ENCODE data around the gene NCOR2.

The NCOR2 gene

DNA sequence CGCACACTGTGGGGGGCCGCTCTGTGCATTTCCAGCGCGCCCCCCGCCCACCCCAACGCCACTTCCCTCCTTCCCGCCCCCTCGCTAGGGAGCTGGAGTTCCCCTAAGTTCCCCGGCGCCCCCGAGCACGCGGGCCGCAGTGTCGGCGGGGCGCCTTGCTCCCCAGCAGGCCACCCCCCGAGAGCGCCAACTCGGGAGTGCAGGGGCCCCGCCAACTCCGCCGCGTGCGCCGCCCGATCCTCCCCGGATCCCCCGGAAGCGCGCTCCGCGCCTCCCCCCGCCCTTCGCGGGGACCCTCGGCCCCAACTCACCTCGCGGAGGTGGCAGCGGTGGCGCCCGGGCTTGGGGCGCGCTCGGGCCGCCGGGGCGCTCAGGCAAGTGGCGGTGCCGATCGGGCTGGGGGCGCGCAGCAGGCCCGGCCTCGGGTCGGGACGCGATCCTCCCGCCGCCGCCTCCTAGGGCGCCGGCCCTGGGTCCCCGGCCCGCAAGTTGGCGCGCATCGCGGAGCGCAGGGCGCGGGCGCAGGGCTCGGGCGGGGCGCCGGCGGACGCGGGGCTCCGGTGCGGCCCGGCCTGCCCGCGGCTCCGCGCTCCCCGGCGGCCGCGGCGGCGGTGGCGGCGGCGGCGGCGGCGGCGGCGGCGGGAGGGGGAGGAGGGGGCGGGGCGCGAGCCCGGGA, at the start of gene NCOR2:
Gene NCOR2, minus strand, starts transcription at position 616 of the 676 bp plus-strand sequence. CDS start 72,361 bp downstream, outside the sequence.
- no peak for DNase-seq

DNA sequence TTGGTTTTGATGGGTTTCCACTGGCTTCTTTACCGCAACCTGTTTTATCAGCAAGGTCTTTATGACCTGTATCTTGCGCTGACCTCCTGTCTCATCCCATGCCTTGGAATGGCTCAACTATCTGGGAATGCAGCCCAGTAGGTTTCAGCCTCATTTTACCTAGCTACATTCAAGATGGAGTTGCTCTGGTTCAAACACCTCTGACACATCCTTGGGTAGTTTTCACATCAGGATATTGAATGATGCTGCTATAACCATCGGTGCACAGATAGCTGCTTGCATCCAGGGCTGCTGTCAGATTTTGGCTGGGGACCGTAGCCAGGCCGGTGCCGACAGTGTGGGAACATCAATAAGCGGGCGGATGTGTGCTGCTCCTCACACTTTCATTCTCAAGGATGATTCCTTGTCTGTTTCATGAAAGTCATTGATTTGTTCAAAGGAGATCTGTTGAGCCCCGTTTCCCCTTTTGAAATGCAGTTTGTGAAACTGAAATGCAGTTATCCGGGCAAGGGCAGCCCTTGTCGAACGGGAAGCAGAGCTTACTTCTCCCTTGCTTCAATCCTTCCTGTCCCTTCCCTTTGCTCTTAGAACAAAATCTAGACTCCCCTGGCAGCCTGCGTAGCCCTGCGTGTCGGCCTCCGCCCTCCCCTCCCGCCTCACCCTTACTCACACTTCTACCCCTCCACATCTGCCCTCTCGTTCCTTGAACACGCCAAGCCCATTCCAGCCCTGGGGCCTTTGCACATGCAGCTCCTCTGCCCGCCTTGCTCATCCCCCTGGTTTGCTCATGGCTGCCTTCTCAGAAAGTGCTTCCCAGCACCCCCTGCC, 49.2 kb upstream of the NCOR2 start:
- DNase-seq, result no peak

DNA sequence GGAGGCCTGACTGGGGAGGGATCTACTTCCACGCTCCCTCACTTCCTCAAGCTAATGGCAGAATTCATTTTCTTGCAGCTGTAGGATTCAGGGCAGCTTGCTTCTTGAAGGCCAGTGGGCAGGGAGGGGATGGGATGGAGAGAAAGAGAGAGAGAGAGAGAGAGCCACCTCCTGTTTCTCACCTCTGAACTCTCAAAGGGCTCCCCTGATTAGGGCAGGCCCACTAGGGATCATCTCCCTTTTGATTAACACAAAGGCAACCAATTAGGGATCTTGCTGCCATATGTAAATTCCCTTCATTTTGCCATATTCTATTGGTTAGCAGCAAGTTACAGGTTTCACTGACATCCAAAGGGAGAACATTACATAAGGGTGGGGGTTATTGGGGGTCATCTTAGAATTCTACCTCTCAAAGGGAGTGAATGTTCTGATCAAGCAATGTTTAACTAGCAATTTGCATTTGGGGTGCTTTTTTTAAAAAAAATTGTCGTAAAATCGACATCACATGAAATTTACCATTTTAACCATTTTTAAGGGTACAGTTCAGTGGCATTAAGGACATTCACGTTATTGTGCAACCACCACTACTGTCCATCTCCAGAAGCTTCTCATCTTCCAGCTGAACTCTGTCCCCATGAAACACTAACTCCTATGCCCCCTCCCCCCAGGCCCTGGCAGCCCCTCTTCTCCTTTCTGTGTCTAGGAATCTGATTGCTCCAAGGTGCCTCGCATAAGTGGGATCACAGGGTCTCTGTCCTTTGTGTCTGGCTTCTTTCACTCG, 47.3 kb upstream of the NCOR2 start:
- no peak for DNase-seq

DNA sequence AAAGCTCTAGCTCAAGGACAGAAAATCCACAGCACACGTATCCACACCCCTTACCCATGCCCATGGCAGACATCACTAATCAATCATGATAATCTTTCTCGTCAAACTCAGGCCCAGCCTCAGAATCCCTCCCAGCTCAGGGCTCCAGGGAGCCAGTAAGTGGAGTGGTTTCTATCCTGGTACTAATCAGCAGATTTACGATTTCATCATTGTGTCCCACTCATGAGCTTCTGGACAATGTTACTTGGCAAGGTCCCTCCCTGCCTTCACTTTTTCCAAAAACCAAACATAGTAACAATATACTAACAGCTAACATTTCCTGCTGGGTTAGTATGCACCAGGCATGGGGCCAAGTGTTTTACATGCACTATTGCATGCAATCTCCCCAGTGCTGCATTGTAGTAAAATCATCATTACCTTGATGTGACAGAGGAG, 45.8 kb upstream of the NCOR2 start:
- DNase-seq, result no peak

DNA sequence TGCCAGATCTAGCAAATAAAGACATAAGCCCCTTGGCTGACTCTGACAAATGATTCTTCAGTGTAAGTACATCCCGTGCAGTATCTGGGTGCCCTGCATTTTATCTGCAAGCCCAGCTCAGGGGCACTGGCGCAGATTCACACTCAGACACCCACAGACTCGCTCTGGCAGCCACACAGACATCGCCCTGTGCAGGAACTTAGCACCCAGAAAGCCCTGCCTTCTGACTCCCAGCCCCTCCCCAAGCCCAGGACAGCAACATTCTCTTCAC, 44.9 kb upstream of the NCOR2 start:
- no peak for DNase-seq

DNA sequence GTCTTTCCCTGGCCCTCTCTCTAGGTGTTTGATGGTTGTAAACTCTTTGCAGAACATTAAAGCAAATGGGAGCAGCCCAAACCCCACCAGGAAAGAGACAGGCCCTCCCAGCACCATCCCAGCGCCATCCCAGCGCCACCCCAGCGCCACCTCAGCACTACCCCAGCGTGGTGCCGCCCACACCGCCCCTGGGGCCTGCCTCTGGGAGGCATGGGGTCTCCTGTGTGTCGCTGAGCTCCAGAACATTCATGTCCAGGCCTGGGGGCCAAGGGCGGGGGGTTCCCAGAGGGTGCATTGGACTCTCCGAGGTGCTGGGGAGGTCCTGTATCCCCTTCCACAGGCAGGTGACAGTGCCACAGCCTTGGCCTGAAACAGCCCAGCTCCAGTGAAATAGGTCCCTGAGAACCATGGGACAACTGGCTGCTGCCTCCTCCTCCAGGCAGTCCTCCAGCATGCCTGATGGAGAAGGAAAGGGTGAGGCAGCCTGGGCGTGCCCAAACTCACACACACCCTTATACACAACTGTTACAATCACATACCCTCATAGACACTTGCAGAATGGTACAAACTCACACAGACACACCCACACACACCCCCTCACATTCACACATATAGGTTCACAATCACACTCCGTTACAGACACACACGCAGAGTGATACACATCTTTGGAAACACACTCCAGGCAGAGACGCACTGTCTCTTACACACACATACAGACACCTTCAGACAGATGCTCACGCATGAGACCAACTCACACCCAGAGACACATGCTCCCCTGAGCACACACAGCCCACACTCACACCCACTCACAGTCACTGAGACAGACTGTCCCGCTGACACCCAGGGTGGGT, 44.4 kb upstream of the NCOR2 start:
- DNase-seq, result no peak

DNA sequence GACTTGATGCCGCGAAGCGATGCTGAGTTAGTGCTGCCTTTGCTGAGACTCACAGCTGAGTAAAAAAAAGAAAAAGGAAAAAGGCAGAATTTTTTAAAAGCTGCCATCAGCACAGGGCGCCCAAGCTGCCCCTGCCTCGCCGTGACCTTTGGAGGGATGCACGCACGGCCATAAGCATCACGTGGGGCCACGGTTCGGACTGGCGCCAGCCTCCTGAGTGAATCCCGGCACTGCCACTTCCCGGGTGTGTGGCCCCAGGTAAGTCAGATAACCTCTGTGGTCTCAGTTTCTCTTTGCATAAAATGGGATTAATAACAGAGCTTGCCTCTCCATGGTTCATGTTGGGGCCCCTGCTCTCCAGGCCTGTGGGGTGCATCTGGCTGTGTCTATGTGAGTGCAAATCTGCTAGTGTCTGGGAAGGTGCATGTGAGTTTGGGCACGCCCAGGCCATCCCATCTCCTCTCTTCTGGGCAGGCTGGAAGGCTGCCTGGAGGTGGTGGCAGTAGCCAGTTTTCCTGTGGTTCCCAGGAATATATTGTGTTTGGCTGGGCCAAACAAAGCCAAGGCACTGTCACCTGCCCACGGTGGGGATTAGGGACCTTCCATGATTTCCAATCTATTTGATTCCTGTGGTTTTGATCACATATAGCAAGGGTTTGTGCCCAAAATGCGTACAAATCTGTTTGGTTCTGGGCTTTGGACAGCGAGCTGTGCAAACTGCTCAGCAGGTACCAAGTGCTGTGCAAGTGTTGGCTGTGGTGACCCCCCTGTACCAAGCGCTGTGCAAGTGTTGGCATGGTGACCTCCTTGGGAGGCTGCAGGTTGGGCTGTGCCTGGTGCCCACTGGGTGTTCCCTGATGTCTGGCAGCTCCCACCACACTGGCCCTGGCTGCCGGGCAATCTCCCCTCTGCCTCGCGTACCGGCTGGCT, 43.5 kb upstream of the NCOR2 start:
- no peak for DNase-seq

DNA sequence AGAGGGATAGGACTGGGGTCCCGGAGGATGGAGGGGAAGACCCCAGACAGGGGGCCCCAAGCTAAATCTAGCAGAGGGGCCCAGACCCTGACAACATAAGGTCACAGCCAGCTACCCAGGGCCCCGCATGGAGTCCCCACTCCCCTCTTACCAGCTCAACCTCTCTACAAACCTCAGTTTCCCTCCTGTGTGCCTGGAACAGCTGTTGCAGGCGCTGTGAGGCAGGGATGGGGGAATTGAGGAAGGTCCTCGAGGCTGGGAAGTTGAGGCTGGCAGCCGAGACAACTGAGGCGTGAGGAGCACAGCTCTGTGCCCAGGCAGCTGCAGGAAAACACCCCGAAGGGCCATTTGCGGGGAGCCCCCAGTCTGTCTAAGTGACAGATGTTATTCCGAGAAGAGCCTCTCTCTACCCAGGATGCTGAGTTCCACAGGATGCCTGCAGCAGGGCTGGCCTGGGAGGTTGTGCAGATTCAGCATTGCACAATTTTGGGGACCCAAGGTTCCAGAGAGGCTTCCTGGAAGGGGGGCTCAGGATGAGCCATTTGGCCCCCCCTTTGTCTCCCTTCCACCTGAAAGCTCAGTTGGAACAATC, 42.7 kb upstream of the NCOR2 start:
- DNase-seq, result no peak

DNA sequence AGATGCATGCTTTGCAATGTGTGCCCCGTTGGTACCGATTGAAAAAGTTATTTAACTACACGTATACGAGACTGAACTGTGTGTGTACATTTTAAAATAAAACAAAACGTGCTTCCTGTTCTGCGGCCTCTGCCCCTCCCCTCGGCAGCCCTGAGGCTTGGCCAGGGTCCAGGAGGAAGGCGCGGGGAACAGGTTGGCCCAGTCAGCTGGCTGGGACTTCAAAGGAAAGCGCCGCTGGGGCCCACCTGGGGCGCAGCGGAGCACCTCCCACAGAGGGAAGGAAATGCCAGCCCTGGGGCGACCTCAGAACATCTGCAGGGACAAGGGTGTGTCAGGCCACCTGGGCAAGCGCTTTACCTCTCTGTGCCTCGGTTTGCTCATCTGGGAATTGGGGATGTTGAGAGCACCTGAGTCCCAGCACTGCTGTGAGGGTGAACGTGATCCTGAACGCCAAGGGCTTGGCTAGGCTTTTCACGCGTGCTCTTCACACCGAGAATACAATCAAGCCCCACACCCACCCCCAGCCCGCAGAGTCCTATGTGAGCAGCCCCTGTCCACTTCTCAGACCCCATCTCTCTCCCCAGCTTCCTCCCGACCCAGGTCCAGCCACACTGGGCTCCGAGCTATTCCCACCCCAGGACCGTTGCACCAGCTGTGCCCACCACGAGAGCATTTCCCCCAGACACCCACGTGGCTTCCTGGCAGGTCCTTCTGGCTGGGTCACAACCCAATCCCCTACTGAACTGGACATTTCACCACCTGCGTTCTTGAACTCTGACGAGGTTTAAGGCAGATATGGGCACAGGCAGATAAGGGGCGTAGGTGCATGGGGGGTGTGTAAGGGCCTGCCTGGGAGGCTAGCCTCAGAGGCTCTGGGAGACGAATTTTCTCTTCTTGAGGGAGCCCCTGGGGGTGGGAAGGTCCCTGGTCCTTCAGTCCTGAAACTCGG, 41.9 kb upstream of the NCOR2 start:
- no peak for DNase-seq

DNA sequence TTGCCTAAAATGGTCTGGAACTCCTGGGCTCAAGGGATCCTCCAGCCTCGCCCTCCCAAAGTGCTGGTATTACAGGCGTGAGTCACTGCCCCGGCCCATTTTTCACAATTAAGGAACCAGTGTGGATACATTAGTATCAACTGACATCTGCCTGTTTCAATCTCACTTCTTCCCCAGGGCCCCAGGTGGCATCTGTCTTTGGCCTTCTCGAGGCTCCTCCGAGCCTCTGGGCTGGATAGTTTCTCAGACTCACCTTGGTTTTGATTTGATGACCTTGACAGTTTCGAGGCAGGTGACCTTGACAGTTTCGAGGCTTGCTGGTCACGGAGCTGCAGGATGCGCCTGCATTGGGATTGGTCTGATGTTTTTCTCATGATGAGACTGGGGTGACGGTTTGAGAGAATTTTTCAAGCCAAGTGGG, 41.0 kb upstream of the NCOR2 start:
- no peak for DNase-seq

DNA sequence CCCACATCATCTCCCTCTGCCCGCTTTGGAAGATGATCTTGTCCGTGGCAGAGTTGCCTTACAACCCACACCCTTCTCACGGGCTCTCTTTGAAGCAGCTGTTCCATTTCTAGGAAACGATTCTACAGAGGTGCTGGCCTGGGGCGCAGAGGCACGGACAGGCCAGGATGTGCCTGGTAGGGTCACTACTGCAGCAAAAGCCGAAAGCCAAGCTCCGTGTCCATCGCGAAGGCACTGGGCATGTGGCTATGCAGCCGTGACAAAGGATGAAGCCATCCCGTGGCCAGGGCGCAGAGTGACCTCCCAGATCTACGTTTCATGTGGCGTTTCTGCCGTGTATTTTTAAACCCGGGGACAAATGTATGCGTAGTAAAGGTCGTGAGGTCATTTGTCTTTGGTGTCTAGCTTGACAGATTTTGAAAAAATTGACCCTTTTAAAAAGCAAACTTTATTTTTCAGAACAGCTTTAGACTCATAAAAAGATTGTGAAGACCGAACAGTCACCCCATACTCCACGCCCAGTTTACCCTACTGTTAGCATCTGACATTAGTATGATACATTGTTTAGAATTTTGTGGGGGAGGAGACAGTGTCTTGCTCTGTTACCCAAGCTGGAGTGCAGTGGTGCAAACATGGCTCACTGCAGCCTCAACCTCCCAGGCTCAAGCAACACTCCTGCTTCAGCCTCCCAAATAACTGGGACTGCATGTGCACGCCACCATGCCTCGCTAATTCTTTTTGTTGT, 40.4 kb upstream of the NCOR2 start:
- no peak for DNase-seq

DNA sequence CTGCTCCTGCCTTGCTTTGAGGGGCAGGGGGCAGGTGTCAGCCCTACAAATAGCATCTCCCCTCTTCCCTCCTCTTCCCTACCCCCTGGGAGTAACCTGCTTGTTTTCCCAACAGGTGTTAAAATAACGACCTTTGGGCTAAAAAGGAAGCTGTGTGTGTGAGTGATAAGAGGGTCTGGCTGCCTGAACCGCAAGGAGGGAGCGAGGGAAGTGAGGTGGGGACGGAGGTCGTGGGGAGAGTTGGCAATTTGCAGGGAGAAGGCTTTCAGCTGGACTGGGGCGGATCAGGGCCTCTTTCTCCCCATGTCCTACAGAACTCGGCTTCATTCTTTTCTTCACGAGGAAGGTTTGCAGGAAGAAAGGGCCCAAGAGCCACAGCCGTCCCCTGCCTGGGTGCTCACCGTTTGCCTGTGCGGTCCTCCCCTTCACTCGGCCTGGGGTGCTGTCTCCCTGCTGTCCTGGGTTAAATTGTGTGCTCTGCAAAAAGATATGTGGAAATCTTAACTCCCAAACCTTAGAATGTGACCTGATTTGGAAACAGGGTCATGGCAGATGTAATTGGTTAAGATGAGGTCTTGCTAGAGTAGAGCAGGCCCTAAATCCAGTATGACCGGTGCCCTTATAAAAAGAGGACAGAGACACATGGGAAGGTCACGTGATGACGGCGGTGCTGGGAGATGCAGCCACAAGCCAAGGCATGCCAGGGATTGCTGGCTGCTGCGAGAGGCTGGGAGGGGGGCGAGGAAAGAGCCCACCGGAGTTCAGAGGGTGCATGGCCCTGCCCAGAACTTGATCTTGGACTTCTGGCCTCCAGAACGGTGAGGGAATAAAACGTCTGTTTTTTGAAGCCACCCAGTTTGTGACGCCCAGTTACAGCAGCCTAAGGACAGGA, 38.7 kb upstream of the NCOR2 start:
- no peak for DNase-seq

DNA sequence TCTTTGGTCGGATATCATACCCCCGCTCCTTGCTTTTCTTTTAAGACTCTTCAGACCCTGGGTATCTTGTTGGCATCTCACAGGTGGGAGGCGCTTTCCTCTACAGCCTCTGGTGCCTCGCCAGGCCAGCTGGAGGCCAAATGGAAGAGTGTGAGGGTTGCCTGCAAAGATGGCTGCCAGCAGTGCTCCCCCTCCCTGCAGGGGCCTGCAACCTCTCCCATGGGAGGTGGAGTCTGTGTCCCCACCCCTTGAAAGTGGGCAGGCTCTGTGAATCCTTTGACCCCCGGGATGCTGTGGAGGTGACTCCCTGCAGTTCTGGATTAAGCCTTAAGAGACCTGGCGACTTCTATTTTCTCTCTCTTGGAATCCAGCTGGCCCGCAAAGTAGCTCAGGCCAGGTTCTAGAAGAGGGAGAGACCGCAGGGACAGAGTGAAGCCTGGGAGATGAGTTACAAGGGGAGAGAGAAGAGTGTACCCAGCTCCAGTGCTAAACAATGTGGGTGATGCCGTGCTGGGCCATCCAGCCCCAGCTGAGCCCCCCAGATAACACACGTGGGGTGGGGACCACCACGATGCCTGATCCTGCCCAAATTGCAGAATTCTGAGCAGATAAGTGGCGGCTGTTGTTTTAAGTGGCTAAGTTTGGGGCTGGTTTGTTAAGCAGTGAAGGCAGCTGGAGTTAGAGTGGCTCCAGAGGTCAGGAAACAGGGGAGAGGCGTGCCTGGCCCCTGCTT, 37.9 kb upstream of the NCOR2 start:
- DNase-seq, result no peak

DNA sequence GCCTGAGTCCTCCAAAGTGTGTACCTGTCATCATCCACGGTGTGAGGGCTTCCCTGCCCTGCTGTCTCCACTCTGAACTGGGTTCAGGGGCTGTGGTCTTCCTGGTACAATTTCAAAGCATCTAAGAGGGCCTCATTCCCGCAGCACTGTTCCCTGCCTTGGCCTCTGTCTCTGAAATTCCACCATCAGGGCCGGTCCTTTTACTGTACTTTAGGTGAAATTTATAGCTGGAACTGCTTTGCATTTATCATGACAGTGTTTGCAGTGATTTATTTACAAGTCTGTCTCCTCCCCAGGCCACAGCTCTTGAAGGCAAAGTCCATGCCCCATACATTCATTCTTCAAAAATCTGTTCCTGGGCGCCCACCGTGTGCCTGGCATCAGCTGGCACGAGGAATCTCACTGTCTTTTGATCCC, 36.9 kb upstream of the NCOR2 start:
- no peak for DNase-seq

DNA sequence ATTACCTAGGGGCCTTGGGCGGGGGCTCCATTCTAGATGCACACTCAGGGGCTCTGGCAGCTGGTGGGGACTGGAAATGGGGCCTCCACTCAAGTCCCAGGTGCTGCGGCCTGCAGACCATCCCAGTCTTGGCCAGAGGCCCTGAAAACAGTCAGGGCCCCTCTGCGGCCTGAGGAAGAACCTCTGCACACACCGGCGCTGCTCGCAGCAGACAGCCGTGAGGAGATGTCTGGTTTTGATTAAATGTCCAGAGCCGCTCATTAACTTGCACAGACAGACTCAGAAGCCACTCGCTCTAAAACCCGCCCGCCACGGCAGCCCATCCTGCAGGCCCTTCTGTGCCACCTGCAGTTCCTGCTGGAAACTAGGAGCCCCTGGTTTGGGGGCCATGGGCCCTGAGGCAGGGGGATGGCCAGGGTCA, 36.4 kb upstream of the NCOR2 start:
- no peak for DNase-seq

DNA sequence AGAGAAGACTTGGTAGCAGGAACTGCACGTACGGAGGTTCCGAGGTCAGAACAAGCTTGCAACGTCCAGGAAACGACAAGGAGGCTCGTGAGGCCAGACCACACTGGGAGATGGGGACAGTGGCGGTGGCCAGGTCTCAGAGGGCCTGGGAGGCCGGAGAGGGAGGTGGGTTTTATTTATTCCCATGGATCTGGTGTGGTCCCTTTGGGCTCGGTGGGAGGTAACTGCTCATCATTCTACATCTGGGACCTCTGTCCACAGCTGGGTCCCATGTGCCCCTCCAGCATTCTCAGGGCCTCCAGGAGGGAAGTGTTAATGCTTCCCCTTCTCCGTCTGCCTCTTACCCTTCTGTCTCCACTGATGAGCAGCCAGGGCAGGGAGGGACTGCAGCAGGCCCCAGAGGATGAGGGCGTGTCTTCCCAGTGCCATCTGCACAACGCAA, 35.7 kb upstream of the NCOR2 start:
- DNase-seq, result no peak

DNA sequence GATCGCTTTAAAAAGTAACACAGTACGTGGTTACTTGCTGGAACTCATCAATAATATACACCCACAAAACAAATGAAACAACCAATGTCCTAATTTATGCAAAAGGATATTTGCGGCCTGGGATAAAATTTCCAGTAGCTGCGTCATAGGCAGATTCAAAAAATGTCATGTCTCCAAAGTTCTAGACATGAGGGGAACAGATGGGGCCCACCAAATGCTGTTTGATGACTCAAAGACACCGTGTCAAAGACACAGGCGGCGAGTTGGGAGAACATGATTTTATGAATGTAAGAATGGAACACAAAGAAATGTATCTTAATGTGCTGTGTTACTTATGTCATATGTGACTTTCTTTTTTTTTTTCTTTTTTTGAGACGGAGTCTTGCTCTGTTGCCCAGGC, 34.3 kb upstream of the NCOR2 start:
- no peak for DNase-seq
